HepG2 (cell line): ENCODE data around the gene HNRNPF. TPM values are rescaled to one million over a fixed set of nuclear protein-coding genes. Genes with fewer than 3 reads are reported as not detected.

Experiments used
- ERF ChIP-seq: IDR thresholded peaks from 2 replicates; pipeline ENCODE4 v1.6.1; 2018; ENCODE audit warnings: missing biosample characterization, missing genetic modification reagents
- FLYWCH1 ChIP-seq: sonication (generic); formaldehyde crosslinking; IDR thresholded peaks from 2 replicates; pipeline ENCODE4 v1.8.1; 2023; ENCODE audit warnings: mild to moderate bottlenecking, missing genetic modification reagents
- HNRNPH1 ChIP-seq: fragments of 200-400 bp; formaldehyde crosslinking; optimal IDR thresholded peaks from 2 replicates; pipeline ENCODE3; 2017; ENCODE audit warnings: mild to moderate bottlenecking, low read depth, low read length
- JUNB ChIP-seq: sonication (generic); formaldehyde crosslinking; IDR thresholded peaks from 2 replicates; pipeline ENCODE4 v1.8.0; 2022; ENCODE audit warnings: missing genetic modification reagents, mild to moderate bottlenecking, borderline replicate concordance
- MXD4 ChIP-seq: IDR thresholded peaks from 2 replicates; pipeline ENCODE4 v1.6.1; 2016; ENCODE audit warnings: mild to moderate bottlenecking, missing biosample characterization, missing genetic modification reagents
- NFATC3 ChIP-seq: sonication (generic); formaldehyde crosslinking; IDR thresholded peaks from 2 replicates; pipeline ENCODE4 v1.5.1; 2020; ENCODE audit warnings: mild to moderate bottlenecking, missing genetic modification reagents
- PPARG ChIP-seq: conservative IDR thresholded peaks from 2 replicates; pipeline ENCODE4 v1.6.1; 2016; ENCODE audit warnings: missing biosample characterization, missing genetic modification reagents
- SMYD3 ChIP-seq: sonication (generic); formaldehyde crosslinking; IDR thresholded peaks from 2 replicates; pipeline ENCODE4 v1.8.1; 2023; ENCODE audit warnings: mild to moderate bottlenecking, missing genetic modification reagents
- SP1 ChIP-seq, 2 experiments: fragments of 450-650 bp in 1 of 2; sonication (generic) in 1 of 2; formaldehyde crosslinking in 1 of 2; IDR thresholded peaks; 2 replicates each; pipeline versions ENCODE4 v1.4.0 to v1.6.1; 2016 to 2020; ENCODE audit warnings: missing genetic modification reagents in 1 of 2
- ZBTB3 ChIP-seq: sonication (generic); formaldehyde crosslinking; IDR thresholded peaks from 2 replicates; pipeline ENCODE4 v1.4.0; 2020; ENCODE audit warnings: low read depth, mild to moderate bottlenecking, moderate library complexity, missing genetic modification reagents, borderline replicate concordance
- ZIK1 ChIP-seq: sonication (generic); formaldehyde crosslinking; IDR thresholded peaks from 2 replicates; pipeline ENCODE4 v1.5.0; 2020; ENCODE audit warnings: mild to moderate bottlenecking, low read depth, missing genetic modification reagents, borderline replicate concordance
- ZNF30 ChIP-seq: sonication (generic); formaldehyde crosslinking; IDR thresholded peaks from 2 replicates; pipeline ENCODE4 v1.5.0; 2020; ENCODE audit warnings: mild to moderate bottlenecking, missing genetic modification reagents
- ZNF329 ChIP-seq: sonication (generic); formaldehyde crosslinking; IDR thresholded peaks from 2 replicates; pipeline ENCODE4 v1.9.0; 2021; ENCODE audit warnings: low read depth, mild to moderate bottlenecking, missing genetic modification reagents
- ZNF761 ChIP-seq: sonication (generic); formaldehyde crosslinking; conservative IDR thresholded peaks from 2 replicates; pipeline ENCODE4 v1.4.0; 2020; ENCODE audit warnings: mild to moderate bottlenecking, missing genetic modification reagents
- ZNF879 ChIP-seq: sonication (generic); formaldehyde crosslinking; IDR thresholded peaks from 2 replicates; pipeline ENCODE4 v1.8.1; 2023; ENCODE audit warnings: missing genetic modification reagents
- polyA plus RNA-seq, 8 experiments: library from polyadenylated mRNA; depleted of rRNA in 3 of 8; stranded (reverse) in 7 of 8; unstranded in 1 of 8; fragments of >200 nt; fragmentation: Illumina TruSeq in 4 of 8; extraction: Trizol in 4 of 8; gene quantifications; 2 replicates each; pipeline versions ENCODE4 v1.2.1 to v1.2.3, GENCODE V29; 2011 to 2016; ENCODE audit warnings: low read depth in 4 of 8, missing spikeins in 1 of 8, mixed read lengths in 1 of 8; ENCODE audit not compliant: insufficient read depth in 1 of 8
- total RNA-seq, 5 experiments: library from RNA; depleted of rRNA; stranded (reverse); fragments of >200 nt; fragmentation: Illumina TruSeq; extraction: Trizol; gene quantifications; 2 replicates each; pipeline ENCODE4 v1.2.3, GENCODE V29; 2016; ENCODE audit warnings: low read depth in 1 of 5
- TF ChIP-seq, protein P1 (sequence below): sonication (generic); formaldehyde crosslinking; IDR thresholded peaks from 2 replicates; pipeline ENCODE4 v1.4.0; 2020; ENCODE audit warnings: missing genetic modification reagents, borderline replicate concordance
- TF ChIP-seq, protein P2 (sequence below): sonication (generic); formaldehyde crosslinking; IDR thresholded peaks from 2 replicates; pipeline ENCODE4 v1.4.0; 2020; ENCODE audit warnings: mild to moderate bottlenecking, missing genetic modification reagents
- TF ChIP-seq, protein P3 (sequence below): sonication (generic); formaldehyde crosslinking; conservative IDR thresholded peaks from 2 replicates; pipeline ENCODE4 v1.8.0; 2022; ENCODE audit warnings: mild to moderate bottlenecking, moderate library complexity, missing genetic modification reagents
- TF ChIP-seq, protein P4 (sequence below): sonication (generic); formaldehyde crosslinking; IDR thresholded peaks from 2 replicates; pipeline ENCODE4 v1.9.0; 2022; ENCODE audit warnings: missing genetic modification reagents, mild to moderate bottlenecking, borderline replicate concordance
- TF ChIP-seq, protein P5 (sequence below): sonication (generic); formaldehyde crosslinking; IDR thresholded peaks from 2 replicates; pipeline ENCODE4 v1.5.0; 2020; ENCODE audit warnings: missing genetic modification reagents

Gene HNRNPF
- total and polyA plus RNA-seq, 2 of the 13 experiments (the other 11 are each of a cell fraction or from before 2014, with no cell fraction given) = 166 to 308 TPM

DNA sequence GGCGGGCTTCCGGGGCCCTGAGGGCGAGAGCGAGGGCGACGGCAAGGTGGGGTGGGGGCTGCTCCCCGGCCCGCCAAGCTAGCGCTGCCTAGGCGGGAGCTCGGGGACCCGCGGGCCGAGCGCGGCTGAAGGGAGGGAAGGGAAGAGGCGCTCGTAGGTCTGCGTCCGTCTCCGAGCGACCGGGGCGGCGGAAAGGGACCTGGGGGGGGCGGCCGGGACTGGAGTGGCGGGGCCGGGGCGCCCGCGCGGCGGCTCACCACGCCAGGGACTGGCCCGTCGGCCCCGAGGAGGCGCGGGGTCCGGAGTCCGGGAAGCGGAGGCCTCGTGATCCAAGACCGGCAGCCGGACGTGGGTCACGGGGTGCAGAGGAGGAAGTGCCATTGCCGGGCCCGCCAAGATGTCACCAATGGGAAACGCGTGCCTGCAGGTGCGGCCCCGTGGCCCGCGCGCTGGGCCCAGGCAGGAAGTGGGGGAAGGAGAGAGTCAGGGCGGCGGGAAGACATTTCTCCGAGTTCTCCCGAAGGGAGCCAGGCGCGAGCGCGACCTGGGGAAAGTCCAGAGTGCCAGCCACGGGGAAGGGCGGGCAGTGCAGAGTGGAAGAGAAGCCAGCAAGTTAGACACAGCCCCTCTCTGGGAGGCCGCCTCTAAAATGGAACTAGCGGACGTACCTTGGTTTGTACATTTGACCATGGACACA is 11.9 kb downstream of the HNRNPF start (continued):
- TF ChIP-seq ZNF761 (CRISPR knock-in tag) (peak; percentile 91), ZNF329 (CRISPR knock-in tag) (peak; percentile 69; the same call in 1 of the 2 replicates), ZBTB3 (CRISPR knock-in tag) (peak; percentile 65; the same call in 1 of the 2 replicates), NFATC3 (CRISPR knock-in tag) (peak; percentile 84), ZNF879 (CRISPR knock-in tag) (peak; percentile 87; the same call in 1 of the 2 replicates), ZIK1 (CRISPR knock-in tag) (peak; percentile 94), SP1 (IDR thresholded peaks at IDR 0.05) (no peak), SP1 (CRISPR knock-in tag; IDR thresholded peaks at IDR 0.05) (peak; percentile 29; the same call in 1 of the 2 replicates), ZNF30 (CRISPR knock-in tag) (0 out of 2 replicates have a peak, but pooled peaks have one; percentile 60), HNRNPH1 (no peak), ERF (CRISPR knock-in tag) (peak; percentile 97), PPARG (CRISPR knock-in tag) (0 out of 2 replicates have a peak, but pooled peaks have one; percentile 31), FLYWCH1 (CRISPR knock-in tag) (0 out of 2 replicates have a peak, but pooled peaks have one; percentile 60), JUNB (CRISPR knock-in tag) (peak; percentile 65), MXD4 (CRISPR knock-in tag) (peak; percentile 90), SMYD3 (CRISPR knock-in tag) (peak; percentile 86; the same call in 1 of the 2 replicates)
- TF ChIP-seq, protein P1, sequence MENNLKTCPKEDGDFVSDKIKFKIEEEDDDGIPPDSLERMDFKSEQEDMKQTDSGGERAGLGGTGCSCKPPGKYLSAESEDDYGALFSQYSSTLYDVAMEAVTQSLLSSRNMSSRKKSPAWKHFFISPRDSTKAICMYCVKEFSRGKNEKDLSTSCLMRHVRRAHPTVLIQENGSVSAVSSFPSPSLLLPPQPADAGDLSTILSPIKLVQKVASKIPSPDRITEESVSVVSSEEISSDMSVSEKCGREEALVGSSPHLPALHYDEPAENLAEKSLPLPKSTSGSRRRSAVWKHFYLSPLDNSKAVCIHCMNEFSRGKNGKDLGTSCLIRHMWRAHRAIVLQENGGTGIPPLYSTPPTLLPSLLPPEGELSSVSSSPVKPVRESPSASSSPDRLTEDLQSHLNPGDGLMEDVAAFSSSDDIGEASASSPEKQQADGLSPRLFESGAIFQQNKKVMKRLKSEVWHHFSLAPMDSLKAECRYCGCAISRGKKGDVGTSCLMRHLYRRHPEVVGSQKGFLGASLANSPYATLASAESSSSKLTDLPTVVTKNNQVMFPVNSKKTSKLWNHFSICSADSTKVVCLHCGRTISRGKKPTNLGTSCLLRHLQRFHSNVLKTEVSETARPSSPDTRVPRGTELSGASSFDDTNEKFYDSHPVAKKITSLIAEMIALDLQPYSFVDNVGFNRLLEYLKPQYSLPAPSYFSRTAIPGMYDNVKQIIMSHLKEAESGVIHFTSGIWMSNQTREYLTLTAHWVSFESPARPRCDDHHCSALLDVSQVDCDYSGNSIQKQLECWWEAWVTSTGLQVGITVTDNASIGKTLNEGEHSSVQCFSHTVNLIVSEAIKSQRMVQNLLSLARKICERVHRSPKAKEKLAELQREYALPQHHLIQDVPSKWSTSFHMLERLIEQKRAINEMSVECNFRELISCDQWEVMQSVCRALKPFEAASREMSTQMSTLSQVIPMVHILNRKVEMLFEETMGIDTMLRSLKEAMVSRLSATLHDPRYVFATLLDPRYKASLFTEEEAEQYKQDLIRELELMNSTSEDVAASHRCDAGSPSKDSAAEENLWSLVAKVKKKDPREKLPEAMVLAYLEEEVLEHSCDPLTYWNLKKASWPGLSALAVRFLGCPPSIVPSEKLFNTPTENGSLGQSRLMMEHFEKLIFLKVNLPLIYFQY (CRISPR knock-in tag) = peak; percentile 84; the same call in 1 of the 2 replicates
- TF ChIP-seq, protein P2, sequence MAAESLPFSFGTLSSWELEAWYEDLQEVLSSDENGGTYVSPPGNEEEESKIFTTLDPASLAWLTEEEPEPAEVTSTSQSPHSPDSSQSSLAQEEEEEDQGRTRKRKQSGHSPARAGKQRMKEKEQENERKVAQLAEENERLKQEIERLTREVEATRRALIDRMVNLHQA (CRISPR knock-in tag) = no peak
- TF ChIP-seq, protein P3, sequence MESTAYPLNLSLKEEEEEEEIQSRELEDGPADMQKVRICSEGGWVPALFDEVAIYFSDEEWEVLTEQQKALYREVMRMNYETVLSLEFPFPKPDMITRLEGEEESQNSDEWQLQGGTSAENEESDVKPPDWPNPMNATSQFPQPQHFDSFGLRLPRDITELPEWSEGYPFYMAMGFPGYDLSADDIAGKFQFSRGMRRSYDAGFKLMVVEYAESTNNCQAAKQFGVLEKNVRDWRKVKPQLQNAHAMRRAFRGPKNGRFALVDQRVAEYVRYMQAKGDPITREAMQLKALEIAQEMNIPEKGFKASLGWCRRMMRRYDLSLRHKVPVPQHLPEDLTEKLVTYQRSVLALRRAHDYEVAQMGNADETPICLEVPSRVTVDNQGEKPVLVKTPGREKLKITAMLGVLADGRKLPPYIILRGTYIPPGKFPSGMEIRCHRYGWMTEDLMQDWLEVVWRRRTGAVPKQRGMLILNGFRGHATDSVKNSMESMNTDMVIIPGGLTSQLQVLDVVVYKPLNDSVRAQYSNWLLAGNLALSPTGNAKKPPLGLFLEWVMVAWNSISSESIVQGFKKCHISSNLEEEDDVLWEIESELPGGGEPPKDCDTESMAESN (CRISPR knock-in tag) = peak; percentile 88; the same call in 1 of the 2 replicates
- TF ChIP-seq, protein P4, sequence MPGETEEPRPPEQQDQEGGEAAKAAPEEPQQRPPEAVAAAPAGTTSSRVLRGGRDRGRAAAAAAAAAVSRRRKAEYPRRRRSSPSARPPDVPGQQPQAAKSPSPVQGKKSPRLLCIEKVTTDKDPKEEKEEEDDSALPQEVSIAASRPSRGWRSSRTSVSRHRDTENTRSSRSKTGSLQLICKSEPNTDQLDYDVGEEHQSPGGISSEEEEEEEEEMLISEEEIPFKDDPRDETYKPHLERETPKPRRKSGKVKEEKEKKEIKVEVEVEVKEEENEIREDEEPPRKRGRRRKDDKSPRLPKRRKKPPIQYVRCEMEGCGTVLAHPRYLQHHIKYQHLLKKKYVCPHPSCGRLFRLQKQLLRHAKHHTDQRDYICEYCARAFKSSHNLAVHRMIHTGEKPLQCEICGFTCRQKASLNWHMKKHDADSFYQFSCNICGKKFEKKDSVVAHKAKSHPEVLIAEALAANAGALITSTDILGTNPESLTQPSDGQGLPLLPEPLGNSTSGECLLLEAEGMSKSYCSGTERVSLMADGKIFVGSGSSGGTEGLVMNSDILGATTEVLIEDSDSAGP (CRISPR knock-in tag) = peak; percentile 45; the same call in 1 of the 2 replicates
- TF ChIP-seq, protein P5, sequence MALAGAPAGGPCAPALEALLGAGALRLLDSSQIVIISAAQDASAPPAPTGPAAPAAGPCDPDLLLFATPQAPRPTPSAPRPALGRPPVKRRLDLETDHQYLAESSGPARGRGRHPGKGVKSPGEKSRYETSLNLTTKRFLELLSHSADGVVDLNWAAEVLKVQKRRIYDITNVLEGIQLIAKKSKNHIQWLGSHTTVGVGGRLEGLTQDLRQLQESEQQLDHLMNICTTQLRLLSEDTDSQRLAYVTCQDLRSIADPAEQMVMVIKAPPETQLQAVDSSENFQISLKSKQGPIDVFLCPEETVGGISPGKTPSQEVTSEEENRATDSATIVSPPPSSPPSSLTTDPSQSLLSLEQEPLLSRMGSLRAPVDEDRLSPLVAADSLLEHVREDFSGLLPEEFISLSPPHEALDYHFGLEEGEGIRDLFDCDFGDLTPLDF (CRISPR knock-in tag) = peak; percentile 96
